HepG2 (cell line): Measurements from ENCODE around the gene CSTPP1. TPM values are rescaled to one million over a fixed set of nuclear protein-coding genes. Genes with fewer than 3 reads are reported as not detected.

Experiments
- ARID5B ChIP-seq: IDR thresholded peaks from 2 replicates; pipeline ENCODE4 v1.4.0; 2020; ENCODE audit warnings: mild to moderate bottlenecking, missing genetic modification reagents
- ATF3 ChIP-seq: sonication (generic); formaldehyde crosslinking; IDR thresholded peaks from 2 replicates; pipeline ENCODE4 v1.4.0; 2020; ENCODE audit warnings: missing genetic modification reagents
- EEA1 ChIP-seq: sonication (generic); formaldehyde crosslinking; IDR thresholded peaks from 2 replicates; pipeline ENCODE4 v1.5.1; 2020; ENCODE audit warnings: mild to moderate bottlenecking, missing genetic modification reagents, borderline replicate concordance
- ELF3 ChIP-seq: IDR thresholded peaks from 2 replicates; pipeline ENCODE4 v1.6.1; 2016; ENCODE audit warnings: missing genetic modification reagents, missing compliant biosample characterization
- FOSL2 ChIP-seq: sonication (generic); formaldehyde crosslinking; IDR thresholded peaks from 2 replicates; pipeline ENCODE4 v1.4.0; 2020; ENCODE audit warnings: missing genetic modification reagents
- FOXK1 ChIP-seq: sonication (generic); formaldehyde crosslinking; IDR thresholded peaks from 2 replicates; pipeline ENCODE4 v1.4.0; 2020; ENCODE audit warnings: low read depth, missing genetic modification reagents, borderline replicate concordance
- MED1 ChIP-seq: sonication (generic); formaldehyde crosslinking; IDR thresholded peaks from 2 replicates; pipeline ENCODE4 v1.4.0; 2020; ENCODE audit warnings: missing genetic modification reagents
- MYC ChIP-seq: sonication (generic); formaldehyde crosslinking; IDR thresholded peaks from 2 replicates; pipeline ENCODE4 v1.9.0; 2021; ENCODE audit warnings: missing genetic modification reagents, borderline replicate concordance
- NFAT5 ChIP-seq: sonication (generic); formaldehyde crosslinking; IDR thresholded peaks from 2 replicates; pipeline ENCODE4 v1.4.0; 2020; ENCODE audit warnings: missing genetic modification reagents
- SOX6 ChIP-seq, 2 experiments: fragments of 450-650 bp in 1 of 2; sonication (generic) in 1 of 2; formaldehyde crosslinking in 1 of 2; IDR thresholded peaks; 2 replicates each; pipeline versions ENCODE4 v1.4.0 to v1.6.1; 2017 to 2020; ENCODE audit warnings: antibody characterized with exemption in 1 of 2, mild to moderate bottlenecking in 1 of 2, missing genetic modification reagents in 1 of 2
- SP5 ChIP-seq: IDR thresholded peaks from 2 replicates; pipeline ENCODE4 v1.6.1; 2016; ENCODE audit warnings: low read depth, borderline replicate concordance
- TOPORS ChIP-seq: sonication (generic); formaldehyde crosslinking; IDR thresholded peaks from 2 replicates; pipeline ENCODE4 v1.8.0; 2023; ENCODE audit warnings: mild to moderate bottlenecking, missing genetic modification reagents
- ZBTB43 ChIP-seq: sonication (generic); formaldehyde crosslinking; conservative IDR thresholded peaks from 2 replicates; pipeline ENCODE4 v1.4.0; 2020; ENCODE audit warnings: missing genetic modification reagents
- ZFAT ChIP-seq: sonication (generic); formaldehyde crosslinking; conservative IDR thresholded peaks from 2 replicates; pipeline ENCODE4 v1.8.1; 2023; ENCODE audit warnings: missing genetic modification reagents, inconsistent platforms
- ZMYM4 ChIP-seq: sonication (generic); formaldehyde crosslinking; IDR thresholded peaks from 2 replicates; pipeline ENCODE4 v1.8.1; 2023; ENCODE audit warnings: mild to moderate bottlenecking, missing genetic modification reagents
- ZNF577 ChIP-seq: sonication (generic); formaldehyde crosslinking; IDR thresholded peaks from 2 replicates; pipeline ENCODE4 v1.4.0; 2020; ENCODE audit warnings: mild to moderate bottlenecking, low read depth, missing genetic modification reagents, borderline replicate concordance
- ZNF614 ChIP-seq: IDR thresholded peaks from 2 replicates; pipeline ENCODE4 v1.6.1; 2018; ENCODE audit warnings: missing biosample characterization, missing genetic modification reagents, inconsistent platforms, borderline replicate concordance
- ZNF644 ChIP-seq: IDR thresholded peaks from 2 replicates; pipeline ENCODE4 v1.6.1; 2016; ENCODE audit warnings: low read depth
- ZNF740 ChIP-seq: sonication (generic); formaldehyde crosslinking; IDR thresholded peaks from 2 replicates; pipeline ENCODE4 v1.4.0; 2020; ENCODE audit warnings: missing genetic modification reagents
- polyA plus RNA-seq, 8 experiments: library from polyadenylated mRNA; depleted of rRNA in 3 of 8; stranded (reverse) in 7 of 8; unstranded in 1 of 8; fragments of >200 nt; fragmentation: Illumina TruSeq in 4 of 8; extraction: Trizol in 4 of 8; gene quantifications; 2 replicates each; pipeline versions ENCODE4 v1.2.1 to v1.2.3, GENCODE V29; 2011 to 2016; ENCODE audit warnings: low read depth in 4 of 8, missing spikeins in 1 of 8, mixed read lengths in 1 of 8; ENCODE audit not compliant: insufficient read depth in 1 of 8
- total RNA-seq, 5 experiments: library from RNA; depleted of rRNA; stranded (reverse); fragments of >200 nt; fragmentation: Illumina TruSeq; extraction: Trizol; gene quantifications; 2 replicates each; pipeline ENCODE4 v1.2.3, GENCODE V29; 2016; ENCODE audit warnings: low read depth in 1 of 5

Gene CSTPP1
- total and polyA plus RNA-seq, 2 of the 13 experiments (the other 11 are each of a cell fraction or from before 2014, with no cell fraction given), result 12.3 to 14.6 TPM

- TF ChIP-seq NFAT5 (CRISPR knock-in tag), result no peak
- TF ChIP-seq ARID5B (CRISPR knock-in tag), result peak; percentile 83
- TF ChIP-seq TOPORS (CRISPR knock-in tag), result no peak
- no peak for TF ChIP-seq SOX6 (IDR thresholded peaks at IDR 0.05)
- peak; percentile 63 for TF ChIP-seq SOX6 (CRISPR knock-in tag; IDR thresholded peaks at IDR 0.05)
- no peak for TF ChIP-seq ZNF577 (CRISPR knock-in tag)
- TF ChIP-seq MED1 (CRISPR knock-in tag), result 0 out of 2 replicates have a peak, but pooled peaks have one; percentile 30
- 0 out of 2 replicates have a peak, but pooled peaks have one; percentile 28 for TF ChIP-seq ZMYM4 (CRISPR knock-in tag)
- peak; percentile 45; the same call in 1 of the 2 replicates for TF ChIP-seq FOXK1
- peak; percentile 50; the same call in 1 of the 2 replicates for TF ChIP-seq ELF3 (CRISPR knock-in tag)
- no peak for TF ChIP-seq MYC (CRISPR knock-in tag)
- TF ChIP-seq FOSL2 (CRISPR knock-in tag), result peak; percentile 99
- peak; percentile 57 for TF ChIP-seq ZNF644 (CRISPR knock-in tag)
- TF ChIP-seq ZBTB43, result 0 out of 2 replicates have a peak, but pooled peaks have one; percentile 23
- no peak for TF ChIP-seq ZNF740
- TF ChIP-seq ZFAT (CRISPR knock-in tag), result no peak
- TF ChIP-seq EEA1, result no peak
- TF ChIP-seq ZNF614 (CRISPR knock-in tag), result peak; percentile 70
- TF ChIP-seq ATF3, result peak; percentile 86
- peak; percentile 63; the same call in 1 of the 2 replicates for TF ChIP-seq SP5 (CRISPR knock-in tag)
Observed at GRCh38 chr11:46984987-46985386, 48.4 kb downstream of the CSTPP1 start (continued).
